Smooth muscle cell (in vitro differentiated cells): ENCODE results near the gene PEMT. TPM values are rescaled to one million over a fixed set of nuclear protein-coding genes. Genes with fewer than 3 reads are reported as not detected.
A peak's percentile ranks its signal among the peaks of the same experiment; 100 is the strongest.

Experiments used
- DNase-seq: peaks from one replicate; lab custom pipeline; 2025; ENCODE audit not compliant: unreplicated experiment; lab: John Stamatoyannopoulos, UW
- H2AFZ ChIP-seq: fragments of 200-600 bp; sonication (generic); 2 replicates; pipeline ENCODE4 v1.6.0; 2016; ENCODE audit warnings: antibody characterized with exemption, low read depth, mild to moderate bottlenecking
- H3F3A ChIP-seq: fragments of 200-600 bp; sonication (generic); 2 replicates; pipeline ENCODE4 v1.6.0; 2017; ENCODE audit warnings: antibody characterized with exemption, low read depth
- H3K27ac ChIP-seq: fragments of 200-600 bp; sonication (generic); 2 replicates; pipeline ENCODE4 v1.5.1; 2016; ENCODE audit warnings: low read depth, mild to moderate bottlenecking
- H3K27me3 ChIP-seq: fragments of 200-600 bp; sonication (generic); 2 replicates; pipeline ENCODE4 v1.6.1; 2016; ENCODE audit warnings: low read depth, mild to moderate bottlenecking
- H3K36me3 ChIP-seq: fragments of 200-600 bp; sonication (generic); 2 replicates; pipeline ENCODE4 v1.5.1; 2016; ENCODE audit warnings: low read depth
- H3K4me1 ChIP-seq: fragments of 200-600 bp; sonication (generic); 2 replicates; pipeline ENCODE4 v1.5.1; 2016; ENCODE audit warnings: low read depth
- H3K4me2 ChIP-seq: fragments of 200-600 bp; sonication (generic); 2 replicates; pipeline ENCODE4 v1.6.0; 2016; ENCODE audit warnings: mild to moderate bottlenecking
- H3K4me3 ChIP-seq: fragments of 200-600 bp; sonication (generic); 2 replicates; pipeline ENCODE4 v1.5.1; 2016; ENCODE audit warnings: mild to moderate bottlenecking
- H3K79me2 ChIP-seq: fragments of 200-600 bp; sonication (generic); 2 replicates; pipeline ENCODE4 v1.6.0; 2016; ENCODE audit warnings: low read depth, mild to moderate bottlenecking
- H3K9ac ChIP-seq: fragments of 200-600 bp; sonication (generic); 2 replicates; pipeline ENCODE4 v1.6.0; 2016; ENCODE audit warnings: low read depth
- H3K9me3 ChIP-seq: fragments of 200-600 bp; sonication (generic); replicated peaks from 2 replicates; pipeline ENCODE4 v1.5.1; 2016; ENCODE audit warnings: low read depth
- H4K20me1 ChIP-seq: fragments of 200-600 bp; sonication (generic); 2 replicates; pipeline ENCODE4 v1.6.0; 2016; ENCODE audit warnings: low read depth
- CTCF ChIP-seq: fragments of 200-600 bp; sonication (generic); IDR thresholded peaks from 2 replicates; pipeline ENCODE4 v1.5.1; 2017; ENCODE audit warnings: borderline replicate concordance, mild to moderate bottlenecking, antibody characterized with exemption; ENCODE audit not compliant: insufficient read depth, poor library complexity, severe bottlenecking
- WGBS: methylation state at CpG from one replicate; pipeline ENCODE4 v1.1.7; 2016; ENCODE audit warnings: low lambda C conversion rate; 5-methylcytosine and 5-hydroxymethylcytosine counted together
- polyA plus RNA-seq: library from polyadenylated mRNA; unstranded; fragments of >200 nt; fragmentation: Nextera tagmentation; extraction: Ambion mirVana; gene quantifications from 2 replicates; pipeline ENCODE4 v1.2.1, GENCODE V29; 2016
- total RNA-seq: library from RNA; depleted of rRNA; stranded (reverse); fragments of >200 nt; gene quantifications from 2 replicates; pipeline ENCODE4 v1.2.3, GENCODE V29; 2014

The PEMT gene
- total and polyA plus RNA-seq, 2 experiments from 2014 or later: 43.8 to 69.9 TPM

- 87% methylated on average over 15 of the region's 15 CpGs for WGBS
- Histone ChIP-seq H3K27me3 (no peaks in the 10 kb centered on the region), H3K9me3 (no peaks in the 10 kb centered on the region), H3K4me1 (no peaks in the 10 kb centered on the region), H3K4me3 (no peak overlapping the region), H3K27ac (no peak overlapping the region), H3K4me2 (no peak overlapping the region), H3F3A (no peaks in the 10 kb centered on the region), H2AFZ (no peak overlapping the region), H4K20me1 (peaks cover 24% of the 10 kb centered on the region), H3K36me3 (no peaks in the 10 kb centered on the region), H3K9ac (no peak overlapping the region), H3K79me2 (no peaks in the 10 kb centered on the region)
- DNase-seq: no peak
- no peak for TF ChIP-seq CTCF
Measured at GRCh38 chr17:17572010-17572785, 19.3 kb downstream of the PEMT start.

GRCh38 chr17:17570798-17571716, 20.5 kb downstream of the PEMT start:
- Histone ChIP-seq H2AFZ (no peak overlapping the region), H3K27ac (no peak overlapping the region), H3F3A (no peaks in the 10 kb centered on the region), H3K4me3 (no peak overlapping the region), H3K4me1 (no peaks in the 10 kb centered on the region), H3K27me3 (no peaks in the 10 kb centered on the region), H3K4me2 (no peak overlapping the region), H3K9me3 (no peaks in the 10 kb centered on the region), H3K9ac (no peak overlapping the region), H3K79me2 (no peaks in the 10 kb centered on the region), H3K36me3 (no peaks in the 10 kb centered on the region), H4K20me1 (peaks cover 30% of the 10 kb centered on the region)
- no peak for TF ChIP-seq CTCF
- no peak for DNase-seq
- WGBS: 86% methylated on average over 15 of the region's 15 CpGs

GRCh38 chr17:17570140-17570797, 21.2 kb downstream of the PEMT start:
- no peak overlapping the region for H3K9ac ChIP-seq

More at GRCh38 chr17:17570140-17570797, 21.2 kb downstream of the PEMT start:
- Histone ChIP-seq H2AFZ (no peak overlapping the region), H3K9me3 (no peaks in the 10 kb centered on the region), H3K4me1 (no peaks in the 10 kb centered on the region), H3K79me2 (no peaks in the 10 kb centered on the region), H3F3A (no peaks in the 10 kb centered on the region), H3K4me3 (no peak overlapping the region), H3K27ac (no peak overlapping the region), H4K20me1 (peaks cover 36% of the 10 kb centered on the region), H3K4me2 (no peak overlapping the region), H3K36me3 (no peaks in the 10 kb centered on the region), H3K27me3 (no peaks in the 10 kb centered on the region)
- no peak for DNase-seq
- WGBS: 87% methylated on average over 7 of the region's 7 CpGs
- peak; percentile 29 for TF ChIP-seq CTCF
